Fibroblast of lung (primary cell): ENCODE results near the gene ZNF197. TPM values are rescaled to one million over a fixed set of nuclear protein-coding genes. Genes with fewer than 3 reads are reported as not detected.
"Not testable (repeated sequence)": the region's sequence is repeated elsewhere in the genome, so short reads cannot be mapped to it uniquely, and the experiment has no call there.

Experiments
- DNase-seq, 2 donors: peaks; one replicate each; pipeline versions ENCODE4 v3.0.0 to v3.0.0-alpha.2; 2010; ENCODE audit warnings: low read depth in 2 of 2
- H2AFZ ChIP-seq: 2 replicates; pipeline ENCODE4 v1.5.1; 2012; ENCODE audit warnings: low read length, control low read depth, inconsistent platforms
- H3K27ac ChIP-seq: 2 replicates; pipeline ENCODE4 v1.5.1; 2011; ENCODE audit warnings: low read length, control low read depth; ENCODE audit not compliant: insufficient read depth
- H3K27me3 ChIP-seq: 2 replicates; pipeline ENCODE4 v1.5.1; 2011; ENCODE audit warnings: mild to moderate bottlenecking, low read length; ENCODE audit not compliant: control insufficient read depth, insufficient read depth
- H3K36me3 ChIP-seq: 2 replicates; pipeline ENCODE4 v1.5.1; 2011; ENCODE audit warnings: low read length; ENCODE audit not compliant: control insufficient read depth, insufficient read depth
- H3K4me1 ChIP-seq: 2 replicates; pipeline ENCODE4 v1.5.1; 2011; ENCODE audit warnings: low read length; ENCODE audit not compliant: control insufficient read depth, insufficient read depth; ENCODE audit errors: extremely low read depth
- H3K4me2 ChIP-seq: 2 replicates; pipeline ENCODE4 v1.5.1; 2011; ENCODE audit warnings: low read length, control low read depth; ENCODE audit not compliant: insufficient read depth; ENCODE audit errors: extremely low read depth
- H3K4me3 ChIP-seq, 4 experiments: fragments of 200-600 bp in 1 of 4; sonication (generic) in 1 of 4; replicated peaks in 1 of 4; 2 replicates each; pipeline ENCODE4 v1.5.1; 2011 to 2016; ENCODE audit warnings: low read length in 4 of 4, low read depth in 3 of 4, mild to moderate bottlenecking in 3 of 4, control low read depth in 2 of 4, inconsistent platforms in 1 of 4, mixed read lengths in 1 of 4; ENCODE audit not compliant: insufficient read depth in 1 of 4; ENCODE audit errors: control extremely low read depth in 1 of 4
- H3K79me2 ChIP-seq: 2 replicates; pipeline ENCODE4 v1.5.1; 2012; ENCODE audit warnings: mild to moderate bottlenecking, low read length, inconsistent platforms; ENCODE audit not compliant: control insufficient read depth, insufficient read depth
- H3K9ac ChIP-seq: 2 replicates; pipeline ENCODE4 v1.5.1; 2011; ENCODE audit warnings: mild to moderate bottlenecking, low read length, control low read depth; ENCODE audit not compliant: insufficient read depth
- H3K9me3 ChIP-seq: 2 replicates; pipeline ENCODE4 v1.5.1; 2012; ENCODE audit warnings: low read depth, low read length; ENCODE audit not compliant: control insufficient read depth, insufficient read depth
- H4K20me1 ChIP-seq: 2 replicates; pipeline ENCODE4 v1.5.1; 2011; ENCODE audit warnings: low read length; ENCODE audit not compliant: control insufficient read depth, insufficient read depth; ENCODE audit errors: extremely low read depth
- CTCF ChIP-seq, 2 donors: IDR thresholded peaks in 1 of 2; conservative IDR thresholded peaks in 1 of 2; 1 replicate in 1 of 2; 2 replicates in 1 of 2; pipeline ENCODE4 v1.5.1; 2011 to 2012; ENCODE audit warnings: low read length in 2 of 2, control low read depth in 1 of 2, inconsistent platforms in 1 of 2, low read depth in 1 of 2, mild to moderate bottlenecking in 1 of 2
- EZH2 ChIP-seq: IDR thresholded peaks from 2 replicates; pipeline ENCODE4 v1.5.1; 2012; ENCODE audit warnings: low read length, control low read depth, mild to moderate bottlenecking; ENCODE audit errors: missing control alignments
- polyA plus RNA-seq, 2 donors: library from polyadenylated mRNA; depleted of rRNA in 1 of 2; stranded (reverse) in 1 of 2; unstranded in 1 of 2; fragments of >200 nt; gene quantifications; 2 replicates each; pipeline ENCODE4 v1.2.1, GENCODE V29; 2011 to 2012; ENCODE audit warnings: missing spikeins in 1 of 2
- total RNA-seq: library from RNA; depleted of rRNA; stranded (reverse); fragments of >200 nt; gene quantifications from 2 replicates; pipeline ENCODE4 v1.2.1, GENCODE V29; 2014

The ZNF197 gene
- total and polyA plus RNA-seq, 2 donors (not counting 1 experiment from before 2014, with no cell fraction given), result 9.3 to 20.8 TPM

- not testable (repeated sequence) for H3K79me2 ChIP-seq, H3K27ac ChIP-seq, DNase-seq, H4K20me1 ChIP-seq, H3K4me3 ChIP-seq, H2AFZ ChIP-seq, H3K9ac ChIP-seq, H3K4me2 ChIP-seq, H3K4me1 ChIP-seq, H3K27me3 ChIP-seq, H3K9me3 ChIP-seq, H3K36me3 ChIP-seq
Observed at GRCh38 chr3:44579749-44580148, 45.1 kb upstream of the ZNF197 start.

GRCh38 chr3:44580971-44581370 is 43.9 kb upstream of the ZNF197 start:
- H3K27me3 ChIP-seq, DNase-seq, H3K9me3 ChIP-seq, H2AFZ ChIP-seq, H3K4me3 ChIP-seq, H3K4me2 ChIP-seq, H3K4me1 ChIP-seq, H3K9ac ChIP-seq, H3K79me2 ChIP-seq, H4K20me1 ChIP-seq, H3K27ac ChIP-seq, H3K36me3 ChIP-seq: not testable (repeated sequence)

DNA sequence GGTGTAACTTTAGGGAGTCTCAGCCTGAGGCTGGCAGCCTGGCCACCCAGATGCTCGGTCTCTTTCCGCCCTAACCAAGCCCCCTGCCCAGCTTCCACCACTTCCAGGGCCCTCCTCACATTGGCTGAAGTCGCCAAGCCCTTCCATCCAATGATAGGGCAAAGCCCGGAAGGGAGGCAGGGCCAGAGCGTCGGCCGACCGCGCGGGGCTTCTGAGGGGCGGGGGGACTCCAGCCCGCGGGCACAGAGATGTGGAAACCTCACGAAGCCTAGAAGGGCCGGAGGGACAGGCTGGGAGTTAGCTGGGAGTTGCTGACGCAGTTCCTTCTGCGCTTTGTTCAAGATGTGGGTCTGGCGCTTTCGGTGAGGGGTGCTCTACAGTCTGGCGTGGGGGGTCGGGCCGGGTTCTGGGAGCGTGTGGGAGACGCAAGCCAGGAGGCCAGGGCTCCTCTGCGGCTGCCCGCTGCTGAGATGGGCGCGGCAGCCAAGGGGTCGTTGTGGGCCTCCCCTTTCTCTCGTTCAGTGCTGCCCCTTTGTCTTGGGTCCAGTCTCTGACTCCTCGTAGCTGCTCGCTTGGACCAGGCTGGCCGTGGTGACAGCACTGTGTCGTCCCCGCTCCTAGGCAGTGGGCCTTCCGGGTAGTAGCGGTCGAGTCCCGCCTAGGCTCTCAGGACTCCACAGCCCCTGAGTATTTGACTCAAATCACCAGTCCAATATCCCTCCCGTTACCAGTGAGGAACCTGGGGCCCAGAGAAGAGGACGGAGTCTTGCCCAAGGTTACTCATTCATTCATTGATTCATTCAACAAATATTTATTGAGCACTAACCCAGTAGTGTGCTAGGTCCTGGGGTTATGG is 40.0 kb upstream of the ZNF197 start, which contains the start of gene ZNF660:
TSS of gene ZNF660 (plus strand) at position 319 of the 856 bp plus-strand sequence. CDS start 9,230 bp downstream, outside the sequence.
- Histone ChIP-seq H3K4me2 (peak within 1 kb of the TSS; percentile 64), H3K9me3 (no peaks in the 10 kb centered on the region), H3K36me3 (no peaks in the 10 kb centered on the region), H3K9ac (peak within 1 kb of the TSS; percentile 55), H4K20me1 (no peaks in the 10 kb centered on the region), H3K27ac (peak within 1 kb of the TSS; percentile 29), H3K79me2 (no peaks in the 10 kb centered on the region), H2AFZ (peak within 1 kb of the TSS; percentile 69), H3K4me1 (no peaks in the 10 kb centered on the region), H3K27me3 (peaks cover 2% of the 10 kb centered on the region), H3K4me3 (peak within 1 kb of the TSS; percentile 39 to 73 (median 55))
- TF ChIP-seq EZH2 (no peak), CTCF (conservative IDR thresholded peaks at IDR 0.05 in 1 of 2, IDR thresholded peaks at IDR 0.05 in 1 of 2; ENCODE audit: low read depth in 1 of 2, low read length in 2 of 2) (no peak)
- peak; percentile 83 for DNase-seq

DNA sequence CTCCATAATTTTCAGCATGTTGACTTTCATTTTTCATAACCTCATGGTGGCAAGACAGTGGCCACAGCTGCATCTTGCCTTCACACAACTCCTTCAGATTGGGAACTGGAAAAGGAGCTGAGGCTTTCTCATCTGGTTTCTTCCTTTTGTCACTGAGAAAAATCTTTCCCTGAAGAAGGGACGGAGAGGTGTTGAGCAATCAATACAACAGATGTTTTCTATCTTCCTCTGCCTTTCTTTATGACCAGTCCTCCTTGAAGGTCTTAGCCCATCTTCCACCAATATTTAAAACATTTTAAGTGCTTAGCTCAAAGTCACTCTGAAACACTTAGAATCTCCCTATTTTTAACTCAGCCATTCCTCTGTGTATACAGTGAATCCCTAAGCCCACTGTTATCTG is 28.2 kb upstream of the ZNF197 start:
- Histone ChIP-seq H4K20me1 (no peaks in the 10 kb centered on the region), H3K79me2 (no peaks in the 10 kb centered on the region), H3K36me3 (no peaks in the 10 kb centered on the region), H2AFZ (no peak overlapping the region), H3K9me3 (no peaks in the 10 kb centered on the region), H3K4me1 (no peaks in the 10 kb centered on the region), H3K9ac (no peak overlapping the region), H3K27ac (no peak overlapping the region), H3K4me3 (no peak overlapping the region), H3K27me3 (no peaks in the 10 kb centered on the region), H3K4me2 (no peak overlapping the region)
- DNase-seq, result peak in 1 of 2 donors; percentile 56
- TF ChIP-seq EZH2, result no peak
- TF ChIP-seq CTCF (conservative IDR thresholded peaks at IDR 0.05 in 1 of 2, IDR thresholded peaks at IDR 0.05 in 1 of 2; ENCODE audit: low read depth in 1 of 2, low read length in 2 of 2), result no peak
